K562 (cell line): ENCODE measurements around the gene PPTC7. TPM values are rescaled to one million over a fixed set of nuclear protein-coding genes. Genes with fewer than 3 reads are reported as not detected.

Experiments used
- E2F5 ChIP-seq: sonication (generic); formaldehyde crosslinking; IDR thresholded peaks from 2 replicates; pipeline ENCODE4 v1.8.0; 2022; ENCODE audit warnings: mild to moderate bottlenecking, missing genetic modification reagents
- GATAD2B ChIP-seq: fragments of 450-650 bp; IDR thresholded peaks from 2 replicates; pipeline ENCODE4 v1.6.1; 2017; ENCODE audit warnings: mild to moderate bottlenecking, borderline replicate concordance
- NFE2L1 ChIP-seq: fragments of 450-650 bp; IDR thresholded peaks from 2 replicates; pipeline ENCODE4 v1.6.1; 2016; ENCODE audit warnings: missing genetic modification characterization, low read depth, mild to moderate bottlenecking, missing compliant biosample characterization, moderate library complexity, borderline replicate concordance
- RBM25 ChIP-seq: fragments of 200-400 bp; formaldehyde crosslinking; IDR thresholded peaks from 2 replicates; pipeline ENCODE4 v1.6.1; 2018; ENCODE audit warnings: low read length, low read depth, moderate library complexity; ENCODE audit not compliant: severe bottlenecking
- SMAD3 ChIP-seq: fragments of 450-650 bp; formaldehyde crosslinking; conservative IDR thresholded peaks from 2 replicates; pipeline ENCODE4 v1.4.0; 2020; ENCODE audit warnings: mild to moderate bottlenecking
- ZBTB9 ChIP-seq: fragments of 450-650 bp; formaldehyde crosslinking; IDR thresholded peaks from 2 replicates; pipeline ENCODE4 v1.4.0; 2020; ENCODE audit warnings: mild to moderate bottlenecking, moderate library complexity
- ZFP30 ChIP-seq: fragments of 250-450 bp; sonication (Bioruptor Pico); IDR thresholded peaks from 2 replicates; pipeline ENCODE4 v1.8.0; 2022; ENCODE audit warnings: moderate library complexity, mild to moderate bottlenecking, inconsistent platforms, borderline replicate concordance
- ZNF121 ChIP-seq: sonication (generic); formaldehyde crosslinking; conservative IDR thresholded peaks from 2 replicates; pipeline ENCODE4 v1.8.0; 2022; ENCODE audit warnings: missing genetic modification reagents
- ZNF589 ChIP-seq: fragments of 200-800 bp; sonication (Bioruptor generic); IDR thresholded peaks from 2 replicates; pipeline ENCODE4 v1.6.1; 2016; ENCODE audit warnings: low read depth, missing genetic modification characterization, missing compliant biosample characterization
- polyA plus RNA-seq, 8 experiments: library from polyadenylated mRNA; depleted of rRNA in 4 of 8; stranded (reverse) in 5 of 8; unstranded in 3 of 8; fragments of >200 nt; fragmentation: Nextera tagmentation in 2 of 8; fragmentation: Illumina TruSeq in 1 of 8; extraction: Ambion mirVana in 2 of 8; extraction: Trizol in 1 of 8; gene quantifications; 2 replicates each; pipeline versions ENCODE4 v1.2.1 to v1.2.3, GENCODE V29; 2011 to 2014; ENCODE audit warnings: inconsistent platforms in 1 of 8, missing spikeins in 1 of 8
- total RNA-seq, 7 experiments: library from RNA; depleted of rRNA in 6 of 7; stranded (reverse); fragments of >200 nt in 6 of 7; fragmentation: Illumina TruSeq in 2 of 7; extraction: Trizol in 2 of 7; gene quantifications; 2 replicates each; pipeline versions ENCODE4 v1.2.1 to v1.2.3, GENCODE V29; 2011 to 2021; ENCODE audit warnings: low replicate concordance in 1 of 7

The PPTC7 gene
- total and polyA plus RNA-seq, 9 of the 15 experiments (the other 6 are each of a cell fraction or from before 2014, with no cell fraction given), result 2.6 to 23.1 (median 11.9) TPM

GRCh38 chr12:110556705-110557104 is 26.4 kb downstream of the PPTC7 start (continued):
- TF ChIP-seq ZBTB9 (CRISPR knock-in tag) (no peak), ZNF589 (CRISPR knock-in tag) (no peak), ZFP30 (CRISPR knock-in tag) (no peak), E2F5 (CRISPR knock-in tag) (no peak), NFE2L1 (tag) (no peak), ZNF121 (no peak), GATAD2B (no peak), SMAD3 (CRISPR knock-in tag) (no peak), RBM25 (no peak)
